Glutamatergic neuron (in vitro differentiated cells): ENCODE data around the gene EVX2. TPM values are rescaled to one million over a fixed set of nuclear protein-coding genes. Genes with fewer than 3 reads are reported as not detected.

Experiments
- DNase-seq: peaks from one replicate; pipeline ENCODE4 v3.0.0; 2022
- H3K27ac Mint-ChIP-seq: one replicate; pipeline ENCODE4 v1.8.0; 2020; ENCODE audit warnings: mild to moderate bottlenecking, mixed read lengths, inconsistent platforms; ENCODE audit not compliant: unreplicated experiment
- H3K27me3 Mint-ChIP-seq: one replicate; pipeline ENCODE4 v1.8.0; 2020; ENCODE audit warnings: mild to moderate bottlenecking, moderate library complexity, mixed read lengths, inconsistent platforms; ENCODE audit not compliant: unreplicated experiment
- H3K36me3 Mint-ChIP-seq: one replicate; pipeline ENCODE4 v1.8.0; 2020; ENCODE audit warnings: mild to moderate bottlenecking, mixed read lengths, inconsistent platforms; ENCODE audit not compliant: unreplicated experiment
- H3K4me1 Mint-ChIP-seq: one replicate; pipeline ENCODE4 v1.8.0; 2020; ENCODE audit warnings: mild to moderate bottlenecking, low read depth, mixed read lengths, inconsistent platforms; ENCODE audit not compliant: unreplicated experiment
- H3K4me3 Mint-ChIP-seq: one replicate; pipeline ENCODE4 v1.8.0; 2020; ENCODE audit warnings: mild to moderate bottlenecking, mixed read lengths, inconsistent platforms; ENCODE audit not compliant: unreplicated experiment
- H3K9me3 Mint-ChIP-seq: one replicate; pipeline ENCODE4 v1.8.0; 2020; ENCODE audit warnings: mild to moderate bottlenecking, moderate library complexity, mixed read lengths, inconsistent platforms; ENCODE audit not compliant: unreplicated experiment
- CTCF ChIP-seq: fragments of 200-600 bp; sonication (generic); IDR thresholded peaks from one replicate; pipeline ENCODE4 v1.5.0; 2021; ENCODE audit not compliant: partially characterized antibody, unreplicated experiment
- total RNA-seq: library from RNA; stranded (reverse); fragmentation: NEBNext Ultra II Directional; extraction: Animal tissue kit (Norgen Biotek cat#: 25700); gene quantifications from one replicate; pipeline ENCODE4 v1.2.1, GENCODE V29; 2021; ENCODE audit not compliant: unreplicated experiment

EVX2 gene
- total RNA-seq, 1 donor from 2014 or later: 0.76 TPM

- peaks cover 2% of the 10 kb centered on the region for H3K4me1 Mint-ChIP-seq
- H3K9me3 Mint-ChIP-seq: peaks cover 2% of the 10 kb centered on the region
- TF ChIP-seq CTCF: no peak
- peaks cover 4% of the 10 kb centered on the region for H3K36me3 Mint-ChIP-seq
- DNase-seq: no peak
- H3K27ac Mint-ChIP-seq: no peak overlapping the region
- no peaks in the 10 kb centered on the region for H3K27me3 Mint-ChIP-seq
- no peak overlapping the region for H3K4me3 Mint-ChIP-seq
Observed at GRCh38 chr2:176039375-176039774, 44.4 kb downstream of the EVX2 start.

GRCh38 chr2:176038694-176039093, 45.1 kb downstream of the EVX2 start:
- no peak overlapping the region for H3K27ac Mint-ChIP-seq
- no peak overlapping the region for H3K4me3 Mint-ChIP-seq
- H3K9me3 Mint-ChIP-seq: peaks cover 2% of the 10 kb centered on the region
- peaks cover 4% of the 10 kb centered on the region for H3K36me3 Mint-ChIP-seq
- H3K4me1 Mint-ChIP-seq: peaks cover 2% of the 10 kb centered on the region
- TF ChIP-seq CTCF: no peak
- no peaks in the 10 kb centered on the region for H3K27me3 Mint-ChIP-seq
- no peak for DNase-seq

- DNase-seq: no peak
- peaks cover 2% of the 10 kb centered on the region for H3K9me3 Mint-ChIP-seq
- H3K4me1 Mint-ChIP-seq: peaks cover 2% of the 10 kb centered on the region
- no peak for TF ChIP-seq CTCF
- no peaks in the 10 kb centered on the region for H3K36me3 Mint-ChIP-seq
- no peak overlapping the region for H3K27ac Mint-ChIP-seq
- H3K4me3 Mint-ChIP-seq: no peak overlapping the region
- peaks cover 2% of the 10 kb centered on the region for H3K27me3 Mint-ChIP-seq
Observed at GRCh38 chr2:176035013-176035691, 48.6 kb downstream of the EVX2 start.

- TF ChIP-seq CTCF: no peak
- no peaks in the 10 kb centered on the region for H3K36me3 Mint-ChIP-seq
- H3K27ac Mint-ChIP-seq: no peak overlapping the region
- peaks cover 2% of the 10 kb centered on the region for H3K27me3 Mint-ChIP-seq
- no peak for DNase-seq
- no peak overlapping the region for H3K4me3 Mint-ChIP-seq
- no peaks in the 10 kb centered on the region for H3K9me3 Mint-ChIP-seq
- peaks cover 2% of the 10 kb centered on the region for H3K4me1 Mint-ChIP-seq
Observed at GRCh38 chr2:176027806-176028205, 56.0 kb downstream of the EVX2 start.

Other genes with a start within 250 kb of the EVX2 start
- gene LNPK, start 81.7 kb downstream of the EVX2 start, total RNA-seq: 78.2 TPM
- 0.17 TPM for gene HOXD13, start 8.8 kb upstream of the EVX2 start, total RNA-seq
- not detected for gene HOXD12, start 15.8 kb upstream of the EVX2 start, total RNA-seq
- not detected for gene HOXD11, start 23.3 kb upstream of the EVX2 start, total RNA-seq
- not detected for gene HOXD10, start 32.8 kb upstream of the EVX2 start, total RNA-seq
- 0.44 TPM for gene HOXD9, start 38.8 kb upstream of the EVX2 start, total RNA-seq
- 0.27 TPM for gene HOXD8, start 45.7 kb upstream of the EVX2 start, total RNA-seq
- not detected for gene HOXD4, start 67.6 kb upstream of the EVX2 start, total RNA-seq
- gene HOXD3, start 73.3 kb upstream of the EVX2 start, total RNA-seq: not detected
- gene HOXD1, start 104.7 kb upstream of the EVX2 start, total RNA-seq: not detected
- gene MTX2, start 185.5 kb upstream of the EVX2 start, total RNA-seq: 35.7 TPM